ENCODE results near the gene RPL19.

GRCh38 chr17:39155654-39156053 lies 44.4 kb upstream of the RPL19 start:
- TF ChIP-seq POLR2A (IDR thresholded peaks at IDR 0.05; ENCODE audit: low read depth, low read length) (no peak), POLR2AphosphoS5 (IDR thresholded peaks at IDR 0.05; ENCODE audit: low read depth, low read length) (no peak), POU2F2 (IDR thresholded peaks at IDR 0.05; ENCODE audit: low read depth, low read length) (no peak), TAF1 (IDR thresholded peaks at IDR 0.05; ENCODE audit: low read depth, low read length) (no peak)

Data from GM12891 (cell line).